NAMALWA (cell line): ENCODE data around the gene NCKAP5.

Experiments used
- DNase-seq: peaks from one replicate; pipeline ENCODE4 v3.0.0-alpha.2; 2015; ENCODE audit warnings: low spot score

The NCKAP5 gene

DNA sequence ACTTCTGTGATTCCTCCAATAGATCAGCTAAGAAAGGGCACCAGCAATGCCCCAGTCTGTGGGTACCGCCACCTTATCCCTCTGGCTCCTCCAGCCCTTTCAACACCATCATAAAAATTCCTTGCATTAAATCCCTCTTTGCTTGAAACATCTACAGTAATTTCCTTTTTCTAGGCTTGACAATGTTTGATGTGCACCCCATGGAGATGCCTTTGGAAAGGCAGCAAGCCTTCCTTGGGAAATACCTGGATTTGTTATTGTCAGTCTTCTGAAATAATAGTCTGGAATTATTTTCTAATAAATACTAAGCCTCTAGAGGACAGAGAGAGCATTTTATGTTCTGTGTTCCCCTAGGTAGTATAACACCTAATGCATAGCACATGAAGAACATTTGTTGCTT is 46.1 kb downstream of the NCKAP5 start:
- no peak for DNase-seq

DNA sequence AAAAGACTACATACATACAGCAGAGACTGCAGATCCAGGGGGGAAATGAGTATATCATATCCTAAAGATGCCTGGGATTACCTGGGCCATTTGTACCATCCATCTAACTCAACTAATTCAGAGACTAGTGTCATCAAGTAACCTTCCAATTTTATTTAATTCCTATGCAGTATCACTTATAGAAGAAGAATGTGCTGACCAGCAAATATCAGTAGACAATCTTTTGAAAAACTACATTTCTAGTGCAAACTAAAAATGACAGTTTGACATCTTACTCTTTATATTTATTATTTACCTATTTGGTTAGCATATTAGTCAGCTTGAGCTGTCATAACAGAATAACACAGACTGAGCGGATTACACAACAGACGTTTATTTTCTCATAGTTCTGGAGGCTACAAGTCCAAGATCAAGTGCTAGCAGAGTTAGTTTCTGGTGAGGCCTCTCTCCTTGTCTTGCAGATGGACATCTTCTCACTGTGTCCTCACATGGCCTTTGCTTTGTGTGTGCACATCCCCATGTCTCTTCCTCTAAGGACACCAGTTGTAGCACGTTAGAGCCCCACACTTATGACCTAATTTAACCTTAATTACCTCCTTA is 47.0 kb downstream of the NCKAP5 start:
- no peak for DNase-seq

DNA sequence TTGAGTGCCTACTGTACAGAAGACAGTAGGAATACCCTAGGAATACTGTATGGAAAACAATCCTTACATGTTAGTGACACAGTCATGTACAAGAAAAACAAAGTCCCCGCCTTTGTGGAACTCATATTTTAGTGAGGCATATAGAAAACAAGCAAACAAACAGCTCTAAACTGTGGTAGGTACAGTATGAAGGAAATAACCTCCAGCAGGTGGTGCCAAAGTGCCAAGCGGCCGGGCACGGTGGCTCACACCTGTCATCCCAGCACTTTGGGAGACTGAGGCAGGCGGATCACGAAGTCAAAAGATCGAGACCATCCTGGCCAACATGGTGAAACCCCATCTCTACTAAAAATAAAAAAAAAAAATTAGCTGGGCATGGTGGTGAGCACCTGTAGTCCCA is 48.6 kb downstream of the NCKAP5 start:
- peak; percentile 5 for DNase-seq

DNA sequence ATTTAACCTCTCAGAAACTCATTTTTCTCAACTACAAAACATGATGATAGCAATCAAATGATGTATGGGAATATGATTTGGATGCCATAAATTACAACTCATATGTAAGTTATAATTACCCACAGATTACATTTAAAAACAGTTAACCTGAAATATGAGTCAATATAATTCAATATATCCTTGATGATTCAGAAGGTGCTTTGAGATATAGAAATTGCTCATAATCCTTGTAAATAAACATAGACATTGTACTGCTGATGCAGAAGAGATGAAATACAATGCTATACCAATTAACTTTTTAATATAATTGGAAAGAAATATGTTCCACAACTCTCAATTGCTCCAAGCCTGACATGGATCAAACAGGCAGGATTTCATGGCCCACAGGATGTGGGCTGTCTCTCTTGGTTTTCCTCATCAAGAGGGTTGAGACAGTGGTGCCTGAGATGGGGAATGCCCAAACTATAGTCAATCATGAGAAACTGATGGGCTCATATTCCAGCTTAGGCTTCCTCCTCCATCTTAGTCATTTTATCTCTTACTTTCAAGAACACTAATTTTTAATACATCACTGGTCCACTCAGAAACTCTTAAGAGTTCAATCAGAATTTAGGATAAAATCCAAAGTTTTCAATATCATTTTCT is 49.4 kb downstream of the NCKAP5 start:
- no peak for DNase-seq

DNA sequence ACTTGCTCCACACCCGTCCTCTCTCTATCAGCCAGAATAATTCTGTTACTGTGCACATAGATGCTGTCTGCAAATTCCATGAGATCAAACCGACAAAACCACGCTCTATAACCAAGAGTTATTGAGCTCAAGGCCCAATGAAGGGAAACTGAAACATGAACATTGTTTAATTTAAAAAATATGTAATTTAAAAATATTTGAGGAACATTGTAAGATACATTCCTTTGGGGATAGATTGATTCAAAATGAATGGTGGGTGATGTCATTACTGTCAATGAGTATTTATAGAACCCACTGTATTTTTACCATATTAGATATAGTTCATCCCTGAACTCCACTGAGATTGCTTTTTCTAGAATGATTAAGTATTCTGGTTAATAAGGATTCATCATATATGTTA is 50.4 kb downstream of the NCKAP5 start:
- no peak for DNase-seq

DNA sequence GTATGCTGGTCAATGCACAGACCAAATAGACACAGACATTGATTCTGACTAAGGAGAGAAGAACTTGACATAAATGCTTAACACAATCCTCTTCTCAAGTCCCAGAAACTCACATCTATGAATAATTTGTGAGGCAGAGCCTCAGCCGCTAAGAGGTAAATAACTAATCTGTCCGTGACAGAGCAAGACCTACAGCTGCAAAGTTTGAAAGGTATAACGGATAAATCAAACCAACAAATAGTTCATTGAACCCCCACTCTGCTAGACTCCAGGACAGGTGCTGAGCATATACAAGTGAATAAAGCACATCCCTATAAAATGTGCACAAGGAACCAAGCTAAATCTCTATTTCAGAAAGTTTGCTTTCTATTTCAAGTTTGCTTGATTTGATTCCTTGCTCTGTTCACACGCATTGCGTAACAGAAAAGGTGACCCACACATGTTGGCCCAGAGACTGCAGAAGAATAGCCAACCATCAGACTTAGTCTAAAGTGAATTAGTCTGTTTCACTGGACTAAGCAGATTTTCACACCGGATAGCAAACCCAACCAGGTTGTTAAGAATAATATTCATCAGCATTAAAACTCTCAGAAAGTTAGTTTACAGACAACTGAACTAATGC is 51.7 kb downstream of the NCKAP5 start:
- no peak for DNase-seq

DNA sequence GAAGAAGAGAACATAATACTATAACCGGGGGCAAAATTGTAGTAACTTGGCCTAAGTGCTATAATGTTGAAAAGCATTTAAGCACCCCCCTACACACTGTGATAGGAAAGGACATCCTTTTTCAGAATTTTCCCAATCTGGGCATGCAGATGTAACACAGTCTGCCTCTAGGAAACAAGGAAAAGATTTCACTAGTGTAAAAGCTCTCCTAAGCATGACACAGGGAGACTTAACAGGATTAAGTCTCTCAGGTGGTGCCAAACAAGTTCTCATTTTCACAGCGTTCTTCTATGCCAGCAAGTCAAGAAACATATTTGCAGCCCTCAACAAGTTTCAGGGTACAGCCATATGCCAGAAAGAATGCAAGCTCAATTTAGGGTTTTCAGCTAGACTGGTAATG is 53.0 kb downstream of the NCKAP5 start:
- DNase-seq: no peak

DNA sequence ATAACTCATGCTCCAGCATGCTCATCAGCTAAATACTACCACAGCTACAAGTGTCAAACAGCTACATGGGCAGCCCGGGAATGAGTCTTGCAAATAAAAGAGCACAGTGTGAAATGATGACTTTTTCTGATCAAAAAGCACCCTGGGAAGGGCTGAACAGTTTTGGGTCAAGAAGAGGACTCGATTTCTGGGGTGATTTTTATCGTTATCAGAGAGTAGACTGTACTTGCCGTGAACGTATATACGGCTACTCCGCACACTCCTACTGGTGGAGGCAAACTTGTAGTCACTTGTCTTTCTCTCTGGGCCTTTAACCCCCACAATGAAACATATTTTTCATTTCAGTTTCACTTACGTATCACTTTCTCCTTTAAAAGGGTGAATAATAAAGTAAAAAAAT is 54.4 kb downstream of the NCKAP5 start:
- DNase-seq: no peak

DNA sequence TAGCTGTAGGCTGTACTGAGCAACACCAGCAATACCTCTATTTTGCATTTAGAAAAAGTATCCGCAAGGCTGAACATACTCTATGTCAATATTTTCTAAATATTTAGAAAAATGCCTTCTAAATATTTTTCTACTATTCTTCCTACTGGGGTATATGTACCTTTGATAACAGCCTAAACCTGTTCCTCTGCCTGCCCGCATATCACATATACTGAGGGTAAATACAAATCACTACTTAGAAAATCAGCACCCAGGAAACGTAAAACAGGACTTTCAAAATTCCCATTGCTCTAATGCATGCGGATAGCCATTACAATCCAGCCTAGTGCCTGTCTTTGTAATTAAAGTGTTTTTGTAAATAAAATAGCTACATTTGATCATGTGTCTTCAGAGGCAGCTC is 56.1 kb downstream of the NCKAP5 start:
- no peak for DNase-seq

DNA sequence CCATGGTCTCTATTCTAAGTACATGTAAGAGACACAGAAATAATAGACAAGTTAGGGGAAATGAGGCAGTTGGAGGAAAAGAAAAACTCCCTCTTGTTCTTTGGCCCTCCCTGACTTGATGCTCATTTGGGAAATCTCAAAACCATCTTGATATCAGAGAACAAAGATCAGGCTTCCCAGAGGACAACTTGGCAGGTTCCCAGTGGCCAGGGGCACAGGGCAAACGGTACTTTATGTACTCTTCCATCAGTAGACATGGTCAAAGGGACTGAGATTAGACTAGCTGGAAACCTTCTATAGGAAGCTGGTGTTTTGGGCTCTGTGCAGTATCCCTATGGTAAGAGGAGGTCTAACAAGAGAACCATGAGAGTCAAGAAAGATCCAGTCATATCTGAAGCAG is 56.6 kb downstream of the NCKAP5 start:
- DNase-seq: no peak

DNA sequence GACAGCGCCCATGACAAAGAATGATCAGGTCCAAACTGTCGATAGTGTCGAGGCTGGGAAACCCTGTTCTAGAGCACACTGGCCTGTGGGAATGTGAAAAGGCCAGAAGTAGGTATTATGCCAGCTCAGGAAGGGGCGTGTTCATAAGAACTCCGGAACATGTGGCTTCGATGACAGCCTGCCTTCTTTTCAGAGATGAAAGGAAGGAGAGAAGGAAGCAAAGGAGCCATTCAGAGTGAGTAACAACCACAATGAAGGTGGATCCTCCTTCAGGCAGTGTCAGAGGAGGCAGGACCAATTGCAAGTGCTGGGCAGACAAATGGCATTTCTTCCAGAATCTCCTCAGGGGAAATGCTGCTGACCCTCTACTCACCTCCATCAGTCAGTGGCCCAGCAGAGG is 58.5 kb downstream of the NCKAP5 start:
- no peak for DNase-seq

DNA sequence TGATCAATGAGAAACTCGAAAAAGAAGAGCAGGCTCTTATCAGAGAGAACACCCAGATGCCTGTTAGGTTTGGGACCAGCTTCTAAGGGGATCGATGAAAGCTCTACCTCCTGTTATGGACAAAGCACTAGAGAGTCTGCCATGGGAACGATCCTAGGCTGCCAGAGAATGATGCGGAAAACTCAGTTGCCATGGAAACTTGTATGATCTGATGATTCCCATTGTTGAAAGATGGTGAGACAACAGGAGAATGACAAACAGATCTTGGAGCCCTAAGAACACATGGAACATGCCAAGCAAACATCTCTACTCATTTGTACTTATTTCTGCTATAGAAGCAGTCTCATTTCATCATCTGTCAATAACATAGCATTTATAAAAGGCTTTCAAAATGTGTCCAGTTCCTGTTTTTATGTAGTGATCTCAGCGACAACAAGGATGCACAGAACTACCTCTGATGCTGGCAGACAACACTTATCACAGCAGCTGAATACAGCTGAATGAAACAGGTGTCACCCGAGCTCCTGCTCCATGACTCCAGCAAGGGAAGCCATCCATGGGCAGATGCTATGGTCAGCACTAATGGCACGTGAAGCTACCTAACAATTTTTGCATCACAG is 59.6 kb downstream of the NCKAP5 start:
- DNase-seq: no peak

DNA sequence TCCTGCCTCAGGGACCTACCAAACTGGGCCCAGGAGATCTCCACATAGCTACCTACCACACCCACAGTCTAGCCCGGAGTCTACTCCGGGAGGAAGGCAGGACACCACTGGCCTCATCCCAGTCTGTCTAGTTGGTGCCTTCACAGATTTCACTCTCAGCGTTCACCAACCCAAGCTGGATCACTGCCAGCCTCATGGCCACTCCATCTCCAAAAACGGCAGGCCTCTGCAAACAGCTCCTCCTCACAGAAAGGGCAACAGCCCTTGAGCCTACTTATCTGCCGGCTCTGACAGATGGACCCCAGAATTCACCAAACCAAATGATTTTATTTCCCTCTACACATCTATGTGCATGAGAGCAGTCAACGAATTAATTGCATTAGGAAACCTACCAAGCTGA is 61.3 kb downstream of the NCKAP5 start:
- no peak for DNase-seq

DNA sequence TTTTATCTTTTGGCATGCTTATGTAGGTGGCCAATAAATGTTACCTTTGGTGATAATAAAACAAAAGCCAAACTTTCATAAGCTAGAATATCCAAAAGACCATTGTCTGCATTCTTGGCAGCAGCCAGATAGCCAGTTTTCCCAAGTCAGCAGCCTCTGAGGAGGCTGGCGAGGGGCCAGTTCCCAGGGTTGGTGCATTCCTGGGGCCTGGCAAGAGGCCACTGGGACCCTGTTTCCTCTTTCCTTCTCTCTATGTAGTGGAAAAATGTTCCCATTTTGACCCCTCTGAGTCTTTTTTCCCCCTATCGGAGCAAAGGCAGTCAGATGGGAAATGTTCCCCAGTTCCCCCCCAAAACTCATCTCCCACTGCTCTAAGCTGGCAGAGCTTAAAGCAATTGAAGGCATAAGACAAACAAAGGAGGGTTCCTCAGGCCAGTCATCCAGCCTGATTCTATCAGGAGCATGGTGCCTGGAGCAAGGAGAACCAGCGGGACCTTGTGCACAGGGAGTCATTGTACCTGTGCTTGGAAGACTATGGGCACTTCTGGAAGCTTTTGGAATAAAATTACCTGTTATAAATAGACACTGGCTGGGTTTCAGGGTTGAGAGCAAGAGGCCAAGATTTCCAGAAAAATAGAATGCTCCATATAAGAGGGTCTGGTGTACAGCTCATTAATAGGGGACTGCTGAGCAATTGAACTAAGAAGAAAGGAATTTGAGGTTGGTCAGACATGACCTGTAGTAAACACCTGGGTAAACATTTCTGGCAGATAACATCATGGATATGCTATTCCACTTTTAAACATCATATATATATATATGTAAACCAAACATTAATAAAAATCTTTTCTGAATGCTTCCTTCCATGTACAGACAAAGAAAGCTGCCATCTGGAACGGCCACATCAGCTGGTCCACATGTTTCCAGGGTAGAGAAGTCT is 63.4 kb downstream of the NCKAP5 start:
- DNase-seq: no peak

DNA sequence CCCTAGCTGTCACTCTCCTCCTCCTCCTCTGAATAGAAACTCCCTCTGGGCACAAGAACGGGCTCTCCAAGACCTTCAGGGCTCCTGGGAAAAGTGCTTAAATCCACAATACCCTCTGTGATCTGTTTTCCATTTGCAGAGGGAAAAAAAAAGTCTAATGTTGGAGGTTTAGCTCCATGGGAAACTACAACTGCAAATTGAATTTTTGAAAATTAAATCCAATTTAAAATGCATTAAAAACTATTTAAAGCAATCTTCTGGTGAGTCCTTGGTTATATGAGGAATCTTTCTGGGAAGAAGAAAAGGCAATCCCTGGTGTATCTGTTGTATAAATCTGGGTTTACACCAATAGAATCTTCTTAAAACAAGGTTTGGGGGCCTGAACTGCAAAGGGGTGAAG is 64.3 kb downstream of the NCKAP5 start:
- no peak for DNase-seq

DNA sequence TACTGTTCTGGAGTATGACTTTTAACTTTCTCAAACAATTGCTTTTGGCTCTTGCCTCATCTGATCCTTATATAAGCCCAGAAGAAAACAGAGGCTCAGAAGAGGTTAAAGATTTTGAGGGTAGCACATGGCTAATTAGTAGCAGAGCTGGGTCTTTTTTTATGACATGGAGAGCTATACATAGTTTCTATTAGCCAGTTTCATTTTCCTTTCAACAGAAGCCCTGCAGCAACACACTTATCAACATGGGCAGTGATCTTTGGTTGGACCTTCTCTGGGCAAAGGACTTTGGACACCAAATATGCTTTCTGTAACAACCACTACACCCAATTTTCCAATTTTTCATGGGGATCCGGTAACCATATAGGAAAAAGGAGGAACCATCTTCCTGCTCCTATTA is 64.9 kb downstream of the NCKAP5 start:
- no peak for DNase-seq

DNA sequence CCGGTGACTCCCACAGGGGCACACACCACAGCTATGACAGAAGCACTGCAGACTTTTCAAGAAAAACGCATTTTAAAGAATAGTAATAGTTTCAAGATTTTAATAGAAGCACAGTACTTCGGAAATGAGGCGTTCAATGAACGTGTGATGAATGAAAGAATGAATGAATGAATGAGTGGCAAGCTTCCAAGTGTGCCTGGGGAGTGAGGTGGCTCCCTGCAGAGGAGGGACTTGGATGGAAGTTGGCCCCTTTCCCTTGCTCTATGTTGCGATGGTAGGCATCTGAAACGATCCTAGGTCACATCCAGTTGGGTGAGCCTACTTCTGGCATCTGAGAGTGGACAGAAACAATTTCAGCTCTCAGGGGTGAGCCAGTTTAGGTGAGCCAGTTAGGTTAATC is 65.6 kb downstream of the NCKAP5 start:
- no peak for DNase-seq

DNA sequence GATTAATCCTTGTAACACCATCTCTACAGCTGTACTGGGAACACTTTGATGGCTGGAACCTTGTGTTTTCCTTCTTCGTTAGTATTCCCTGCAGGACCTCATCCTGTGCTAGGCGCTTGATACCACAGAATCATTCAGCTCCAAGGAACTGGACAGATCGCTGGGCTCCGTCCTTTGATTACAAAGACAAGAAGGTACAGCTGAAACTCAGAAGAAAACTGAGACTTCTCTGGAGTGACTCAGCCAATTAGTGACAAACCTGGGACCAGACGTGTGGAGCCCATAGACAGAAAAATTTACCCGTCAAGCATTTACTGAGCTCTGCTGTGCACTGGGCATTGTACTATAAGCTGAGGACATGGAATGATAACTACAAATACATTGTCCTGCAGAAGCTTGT is 67.3 kb downstream of the NCKAP5 start:
- no peak for DNase-seq

DNA sequence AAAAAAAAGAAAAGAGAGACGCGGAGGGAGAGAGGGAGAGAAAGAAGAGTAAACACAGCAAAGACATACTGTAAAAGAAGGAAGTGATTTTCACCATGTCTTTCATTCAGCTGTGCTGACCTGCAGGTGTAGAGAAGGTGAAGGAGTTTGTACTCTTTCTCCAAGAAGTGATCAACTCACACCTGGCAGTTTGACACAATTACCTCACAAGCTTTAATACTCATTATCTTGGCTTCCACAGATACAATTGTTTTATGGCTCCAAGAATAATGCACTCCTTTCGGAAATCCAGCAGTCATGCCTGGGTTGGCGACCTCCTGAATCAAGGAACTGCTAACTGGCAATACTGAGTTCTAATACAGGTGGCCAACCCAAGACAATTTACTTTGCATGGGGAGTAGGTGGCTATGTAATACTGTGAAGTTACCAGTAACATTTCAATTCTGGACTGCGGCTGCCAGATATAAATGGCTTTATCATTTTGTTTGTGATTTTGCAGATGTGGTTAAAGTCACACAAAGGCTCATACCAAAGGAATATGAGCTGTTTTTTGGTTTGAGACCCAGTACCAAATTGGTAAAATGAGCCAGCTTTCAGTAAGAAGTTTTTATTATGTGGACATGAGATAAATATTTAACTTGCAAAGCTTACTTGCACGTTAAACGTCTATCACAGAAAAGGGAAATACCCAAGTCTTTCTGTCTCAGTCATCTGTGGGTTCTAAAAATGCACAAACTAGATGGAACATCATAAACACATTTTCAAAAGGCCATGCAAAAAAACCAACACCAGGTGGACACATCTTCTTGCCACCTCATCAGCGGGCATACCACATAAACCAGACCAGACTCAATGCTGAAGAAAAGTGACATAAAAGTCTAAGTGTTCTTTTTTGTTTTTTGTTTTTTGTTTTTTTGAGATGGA is 69.3 kb downstream of the NCKAP5 start:
- no peak for DNase-seq

DNA sequence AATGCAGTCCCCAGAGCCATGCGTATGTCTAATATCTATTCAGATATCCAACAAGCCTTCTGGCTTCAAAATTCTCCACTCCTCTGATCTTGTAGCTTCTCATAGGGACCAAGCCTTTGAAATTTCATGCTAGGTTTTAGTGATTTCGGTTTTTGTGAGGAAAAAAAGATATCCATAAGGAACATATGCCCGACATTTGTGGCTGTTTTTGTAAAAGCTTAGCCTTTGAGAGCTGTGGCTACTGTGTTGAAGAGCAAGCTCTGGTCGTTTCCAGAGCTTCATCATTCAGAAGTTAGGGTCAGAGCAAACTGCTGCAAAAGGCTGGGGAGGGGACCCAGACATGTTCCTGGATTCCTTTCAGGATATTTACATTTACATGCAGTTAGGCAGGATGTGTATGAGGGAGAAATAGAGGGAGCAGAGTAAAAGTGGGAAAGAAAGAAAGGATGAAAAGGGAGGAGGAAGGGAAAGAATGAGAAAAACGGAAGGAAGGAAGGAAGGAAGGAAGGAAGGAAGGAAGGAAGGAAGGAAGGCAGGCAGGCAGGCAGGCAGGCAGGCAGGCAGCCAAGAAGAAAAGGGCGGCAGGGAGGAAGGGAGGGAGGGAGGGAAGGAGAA is 70.2 kb downstream of the NCKAP5 start:
- DNase-seq: no peak
